Adrenal gland (tissue), 12 donors: ENCODE data around the gene TMA7. TPM values are rescaled to one million over a fixed set of nuclear protein-coding genes. Genes with fewer than 3 reads are reported as not detected.
A peak's percentile ranks its signal among the peaks of the same experiment; 100 is the strongest.
"Not testable (repeated sequence)": the region's sequence is repeated elsewhere in the genome, so short reads cannot be mapped to it uniquely, and the experiment has no call there.

Experiments
- DNase-seq, 7 donors: peaks; one replicate each; pipeline ENCODE4 v3.0.0-alpha.2; 2019 to 2020
- H3K27ac ChIP-seq, 5 donors: fragments of 200-600 bp; sonication (generic) in 4 of 5; 1 replicate in 3 of 5; 2 replicates in 2 of 5; pipeline versions ENCODE4 v1.5.1 to v1.8.0; 2016 to 2020; ENCODE audit warnings: mild to moderate bottlenecking in 1 of 5
- H3K27me3 ChIP-seq: fragments of 200-600 bp; 2 replicates; pipeline ENCODE4 v1.8.0; 2021
- H3K36me3 ChIP-seq, 2 donors: fragments of 200-600 bp; replicated peaks in 1 of 2; 1 replicate in 1 of 2; 2 replicates in 1 of 2; pipeline versions ENCODE4 v1.5.1 to v1.8.0; 2018 to 2022
- H3K4me1 ChIP-seq, 2 donors: fragments of 200-600 bp; replicated peaks in 1 of 2; 1 replicate in 1 of 2; 2 replicates in 1 of 2; pipeline versions ENCODE4 v1.5.1 to v1.8.0; 2018 to 2021
- H3K4me3 ChIP-seq, 4 donors: fragments of 200-600 bp; sonication (generic) in 3 of 4; one replicate each; pipeline ENCODE4 v1.5.1; 2016 to 2018
- H3K9me3 ChIP-seq, 3 donors: fragments of 200-600 bp; sonication (generic) in 1 of 3; replicated peaks in 1 of 3; 1 replicate in 2 of 3; 2 replicates in 1 of 3; pipeline versions ENCODE4 v1.5.1 to v1.8.0; 2016 to 2021
- POLR2A ChIP-seq, 2 donors: fragments of 450-650 bp; IDR thresholded peaks; one replicate each; pipeline ENCODE4 v1.6.1; 2017; ENCODE audit warnings: antibody characterized with exemption in 2 of 2, mild to moderate bottlenecking in 2 of 2, moderate library complexity in 1 of 2
- WGBS, 4 donors: extraction: QIAGEN DNeasy Blood & Tissue Kit in 2 of 4; methylation state at CpG; one replicate each; pipeline versions ENCODE4 v1.1.5 to v1.1.7; 2013 to 2017; 5-methylcytosine and 5-hydroxymethylcytosine counted together
- intact Hi-C, 2 donors: fragments of 100-400 bp; cut with DNase I; formaldehyde crosslinking; loops; one replicate each; pipeline versions ENCODE4 v1.14.1 to v1.15.0; 2022 to 2023
- polyA plus RNA-seq, 3 donors: library from polyadenylated mRNA; stranded (reverse); fragments of 200-250 nt in 2 of 3; fragments of 350-450 nt in 1 of 3; fragmentation: Illumina TruSeq in 1 of 3; extraction: RNeasy Lipid Tissue Mini Kit (QIAGEN cat#74804) in 1 of 3; gene quantifications; one replicate each; pipeline ENCODE4 v1.2.3, GENCODE V29; 2013 to 2014
- total RNA-seq, 9 donors: library from RNA; depleted of rRNA in 4 of 9; stranded (reverse); fragments of >200 nt in 4 of 9; fragments of 120-200 nt in 1 of 9; fragmentation: NEBNext Ultra II Directional in 1 of 9; extraction: Animal tissue kit (Norgen Biotek cat#: 25700) in 1 of 9; gene quantifications; one replicate each; pipeline versions ENCODE4 v1.1.0 to v1.2.4, GENCODE V29; 2013 to 2023
- TF ChIP-seq, protein P1 (sequence below), 6 experiments: fragments of 450-650 bp in 4 of 6; fragments of 200-600 bp in 2 of 6; sonication (generic) in 1 of 6; IDR thresholded peaks; 1 replicate in 5 of 6; 2 replicates in 1 of 6; pipeline versions ENCODE4 v1.5.1 to v1.8.0; 2016 to 2021; ENCODE audit warnings: antibody characterized with exemption in 6 of 6, mild to moderate bottlenecking in 2 of 6, moderate library complexity in 1 of 6
- donor health status: healthy with polysubstance abuse.
- donor health status: Bipolar disorder and iron deficiency.
- donor health status: DM: yes; HTN: yes; CAD: no.
- donor health status: DM: no; HTN: no; CAD: no.
- donor health status: DM: no; HTN: no; CAD: no.
- donor health status: DM: yes; HTN: yes; CAD: no.

The TMA7 gene
- total and polyA plus RNA-seq, 12 donors: 177 to 891 (median 284) TPM

DNA sequence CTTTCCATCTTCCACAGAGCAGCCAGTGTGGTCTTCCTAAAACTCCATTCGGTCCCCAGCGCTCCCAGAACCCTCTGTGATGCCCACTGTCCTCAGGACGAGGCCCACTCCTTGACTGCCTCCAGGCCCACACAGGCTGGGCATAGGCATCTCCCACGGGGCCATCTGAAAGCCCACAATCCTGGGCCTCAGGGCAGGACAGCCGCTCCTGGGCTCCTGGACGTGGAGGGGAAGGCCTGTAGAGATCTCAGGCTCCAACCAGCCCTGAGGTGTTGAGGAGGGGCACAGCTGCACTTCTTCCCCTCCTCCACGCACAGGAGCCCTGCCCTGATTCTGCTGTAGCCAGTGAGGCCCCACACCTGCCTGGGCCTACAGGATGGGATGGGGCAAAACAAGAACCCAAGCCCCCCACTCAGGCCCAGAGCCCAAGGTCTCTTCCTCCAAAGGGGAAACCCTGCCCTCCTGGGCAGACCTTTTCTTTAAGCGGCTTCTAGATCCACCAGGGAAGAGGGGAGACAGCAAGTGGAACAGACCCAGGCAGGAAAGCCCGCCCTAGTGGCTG is 38.0 kb downstream of the TMA7 start:
- no peaks in the 10 kb centered on the region for H3K36me3 ChIP-seq
- intact Hi-C loops: no loop called here
- no peaks in the 10 kb centered on the region for H3K27me3 ChIP-seq
- H3K4me3 ChIP-seq: no peak overlapping the region
- H3K27ac ChIP-seq: no peak overlapping the region
- H3K9me3 ChIP-seq: no peaks in the 10 kb centered on the region
- 87 to 93% (median 89%) methylated on average over 5 to 9 of the region's 9 CpGs for WGBS, 4 donors
- TF ChIP-seq POLR2A (IDR thresholded peaks at IDR 0.05): no peak
- TF ChIP-seq, protein P1, sequence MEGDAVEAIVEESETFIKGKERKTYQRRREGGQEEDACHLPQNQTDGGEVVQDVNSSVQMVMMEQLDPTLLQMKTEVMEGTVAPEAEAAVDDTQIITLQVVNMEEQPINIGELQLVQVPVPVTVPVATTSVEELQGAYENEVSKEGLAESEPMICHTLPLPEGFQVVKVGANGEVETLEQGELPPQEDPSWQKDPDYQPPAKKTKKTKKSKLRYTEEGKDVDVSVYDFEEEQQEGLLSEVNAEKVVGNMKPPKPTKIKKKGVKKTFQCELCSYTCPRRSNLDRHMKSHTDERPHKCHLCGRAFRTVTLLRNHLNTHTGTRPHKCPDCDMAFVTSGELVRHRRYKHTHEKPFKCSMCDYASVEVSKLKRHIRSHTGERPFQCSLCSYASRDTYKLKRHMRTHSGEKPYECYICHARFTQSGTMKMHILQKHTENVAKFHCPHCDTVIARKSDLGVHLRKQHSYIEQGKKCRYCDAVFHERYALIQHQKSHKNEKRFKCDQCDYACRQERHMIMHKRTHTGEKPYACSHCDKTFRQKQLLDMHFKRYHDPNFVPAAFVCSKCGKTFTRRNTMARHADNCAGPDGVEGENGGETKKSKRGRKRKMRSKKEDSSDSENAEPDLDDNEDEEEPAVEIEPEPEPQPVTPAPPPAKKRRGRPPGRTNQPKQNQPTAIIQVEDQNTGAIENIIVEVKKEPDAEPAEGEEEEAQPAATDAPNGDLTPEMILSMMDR (IDR thresholded peaks at IDR 0.05): no peak
- peak in 1 of 7 donors; percentile 7 for DNase-seq
- peaks cover 7 to 13% of the 10 kb centered on the region in 2 donors for H3K4me1 ChIP-seq

DNA sequence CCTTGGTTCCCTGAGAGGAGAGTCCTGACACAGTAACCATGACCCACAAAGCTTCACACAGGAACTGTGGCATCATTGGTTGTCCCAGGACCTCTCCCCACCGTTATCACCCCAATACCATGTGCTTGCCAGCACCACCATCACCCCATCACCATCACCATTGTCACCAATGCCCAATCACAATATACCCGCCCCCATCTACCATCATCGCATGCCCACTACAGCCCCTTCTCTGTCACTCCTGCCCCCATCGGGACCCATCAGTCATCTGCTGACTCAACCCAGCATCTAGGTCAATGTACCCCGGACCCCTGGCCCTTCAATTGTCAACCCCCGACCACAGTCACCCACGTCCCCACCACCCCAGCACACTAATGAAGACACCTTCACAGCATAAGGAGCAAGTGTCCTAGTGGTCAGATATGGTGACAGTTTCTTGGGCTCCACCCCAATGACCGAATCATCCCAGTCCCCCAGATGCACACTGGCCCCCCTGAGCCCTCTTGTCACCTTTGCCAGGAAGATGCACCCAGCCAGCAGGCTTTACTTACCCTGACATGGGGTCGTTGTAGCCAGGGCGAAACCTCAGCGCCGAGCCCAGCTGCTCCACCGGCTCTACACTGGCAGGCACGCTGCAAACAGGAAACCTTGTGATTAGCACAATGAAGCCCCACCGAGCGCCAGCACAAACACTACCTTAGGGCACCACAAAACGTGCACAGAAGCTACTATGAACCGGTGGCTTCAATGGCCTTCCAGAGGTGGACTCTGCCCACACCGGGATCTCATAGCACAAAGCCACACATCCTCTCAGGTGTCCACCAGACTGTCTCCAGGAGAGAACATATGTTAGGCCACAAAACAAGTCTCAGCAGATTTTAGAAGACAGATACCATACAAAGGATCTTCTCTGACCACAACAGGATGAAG is 38.8 kb downstream of the TMA7 start:
- H3K4me1 ChIP-seq: peaks cover 0 to 6% of the 10 kb centered on the region in 2 donors
- H3K4me3 ChIP-seq: no peak overlapping the region
- intact Hi-C loops: no loop called here
- H3K27ac ChIP-seq: no peak overlapping the region
- peak in 1 of 7 donors; percentile 10 for DNase-seq
- 77 to 88% (median 83%) methylated on average over 9 to 19 of the region's 19 CpGs for WGBS, 4 donors
- no peaks in the 10 kb centered on the region for H3K27me3 ChIP-seq
- H3K36me3 ChIP-seq: no peaks in the 10 kb centered on the region
- no peak for TF ChIP-seq POLR2A (IDR thresholded peaks at IDR 0.05)
- TF ChIP-seq, protein P1 (IDR thresholded peaks at IDR 0.05): no peak
- H3K9me3 ChIP-seq: no peaks in the 10 kb centered on the region

DNA sequence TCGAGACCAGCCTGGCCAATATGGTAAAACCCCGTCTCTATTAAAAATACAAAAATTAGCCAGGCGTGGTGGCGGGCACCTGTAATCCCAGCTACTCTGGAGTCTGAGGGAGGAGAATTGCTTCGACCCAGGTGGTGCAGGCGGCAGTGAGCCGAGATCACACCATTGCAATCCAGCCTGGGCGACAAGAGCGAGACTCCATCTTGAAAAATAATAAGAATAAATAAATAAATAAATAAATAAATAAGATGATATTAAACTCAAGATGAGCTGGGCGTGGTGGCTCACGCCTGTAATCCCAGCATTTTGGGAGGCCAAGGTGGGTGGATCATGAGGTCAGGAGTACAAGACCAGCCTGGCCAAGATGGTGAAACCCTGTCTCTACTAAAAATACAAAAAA is 40.8 kb downstream of the TMA7 start:
- intact Hi-C loops, H3K27me3 ChIP-seq, H3K4me3 ChIP-seq, H3K36me3 ChIP-seq, H3K27ac ChIP-seq, H3K9me3 ChIP-seq, H3K4me1 ChIP-seq: not testable (repeated sequence)
- peak in 1 of 7 donors; percentile 6 for DNase-seq
- 93 to 97% (median 95%) methylated on average over 11 of the region's 11 CpGs for WGBS, 4 donors

DNA sequence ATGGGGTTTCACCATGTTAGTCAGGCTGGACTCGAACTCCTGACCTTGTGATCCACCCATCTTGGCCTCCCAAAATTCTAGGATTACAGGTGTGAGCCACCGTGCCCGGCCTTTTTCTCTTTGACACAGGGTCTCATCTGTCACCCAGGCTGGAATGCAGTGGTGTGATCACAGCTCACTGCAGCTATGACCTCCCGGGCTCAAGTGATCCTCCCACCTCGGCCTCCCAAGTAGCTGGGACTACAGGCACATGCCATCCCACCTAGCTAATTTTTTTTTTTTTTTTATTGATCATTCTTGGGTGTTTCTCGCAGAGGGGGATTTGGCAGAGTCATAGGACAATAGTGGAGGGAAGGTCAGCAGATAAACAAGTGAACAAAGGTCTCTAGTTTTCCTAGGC is 42.8 kb downstream of the TMA7 start:
- peak in 1 of 7 donors; percentile 10 for DNase-seq
- intact Hi-C loops, H3K27ac ChIP-seq, H3K36me3 ChIP-seq, H3K27me3 ChIP-seq, H3K9me3 ChIP-seq, H3K4me3 ChIP-seq, H3K4me1 ChIP-seq: not testable (repeated sequence)
- 86 to 94% (median 91%) methylated on average over 6 of the region's 6 CpGs for WGBS, 4 donors

DNA sequence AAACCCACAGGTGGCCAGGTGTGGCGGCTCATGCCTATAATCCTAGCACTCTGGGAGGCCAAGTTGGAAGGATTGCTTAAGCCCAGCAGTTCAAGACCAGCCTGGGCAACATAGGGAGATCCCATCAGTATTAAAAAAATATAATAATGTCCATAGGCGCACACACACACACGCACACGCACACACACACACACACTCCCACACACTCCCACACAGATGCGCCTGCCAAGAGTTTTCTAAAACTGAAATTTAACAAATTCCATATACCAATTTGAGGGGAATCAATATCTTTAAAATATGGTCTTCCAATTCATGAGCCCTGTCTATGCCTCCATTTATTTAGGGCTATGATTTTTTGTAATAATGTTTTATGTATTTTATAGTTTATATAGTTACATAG is 46.9 kb downstream of the TMA7 start:
- H3K27ac ChIP-seq: no peak overlapping the region
- intact Hi-C loops: no loop called here
- TF ChIP-seq, protein P1 (IDR thresholded peaks at IDR 0.05): no peak
- TF ChIP-seq POLR2A (IDR thresholded peaks at IDR 0.05): no peak
- WGBS, 4 donors: 92 to 98% (median 94%) methylated on average over 5 of the region's 5 CpGs
- H3K9me3 ChIP-seq: no peaks in the 10 kb centered on the region
- H3K4me1 ChIP-seq: peaks cover 0 to 4% of the 10 kb centered on the region in 2 donors
- H3K4me3 ChIP-seq: no peak overlapping the region
- no peaks in the 10 kb centered on the region for H3K36me3 ChIP-seq
- DNase-seq: peak in 1 of 7 donors; percentile 4
- H3K27me3 ChIP-seq: no peaks in the 10 kb centered on the region
